HUES64 (cell line): ENCODE data around the gene PPP4R4.

Source experiments
- H3K27ac ChIP-seq: 2 replicates; pipeline ENCODE4 v1.7.0; 2013; ENCODE audit warnings: low read depth, low read length, inconsistent platforms
- H3K27me3 ChIP-seq: 2 replicates; pipeline ENCODE4 v1.6.1; 2013; ENCODE audit warnings: mild to moderate bottlenecking, low read length; ENCODE audit not compliant: insufficient read depth
- H3K36me3 ChIP-seq: 2 replicates; pipeline ENCODE4 v1.6.1; 2013; ENCODE audit warnings: mild to moderate bottlenecking, low read length; ENCODE audit not compliant: insufficient read depth
- H3K4me1 ChIP-seq: 2 replicates; pipeline ENCODE4 v1.6.1; 2013; ENCODE audit warnings: mild to moderate bottlenecking, low read length, moderate library complexity; ENCODE audit not compliant: insufficient read depth
- H3K4me3 ChIP-seq: 2 replicates; pipeline ENCODE4 v1.5.1; 2013; ENCODE audit warnings: mild to moderate bottlenecking, low read length, moderate library complexity
- H3K9ac ChIP-seq: 2 replicates; pipeline ENCODE4 v1.6.1; 2013; ENCODE audit warnings: mild to moderate bottlenecking, low read depth, low read length
- H3K9me3 ChIP-seq: 2 replicates; pipeline ENCODE4 v1.6.1; 2013; ENCODE audit warnings: low read depth, low read length; ENCODE audit not compliant: insufficient read depth
- WGBS: fragments of 150-250, 120-280 bp; methylation state at CpG from one replicate; pipeline ENCODE4 v1.1.7; 2013; ENCODE audit warnings: missing lambda C conversion rate; 5-methylcytosine and 5-hydroxymethylcytosine counted together

PPP4R4 gene

GRCh38 chr14:94132285-94132887, 41.7 kb upstream of the PPP4R4 start:
- WGBS = 19% methylated on average over 2 of the region's 4 CpGs
- Histone ChIP-seq H3K27ac (no peak overlapping the region), H3K9me3 (peaks cover 11% of the 10 kb centered on the region; the same call in 1 of the 2 replicates), H3K9ac (no peak overlapping the region), H3K27me3 (no peaks in the 10 kb centered on the region), H3K36me3 (no peaks in the 10 kb centered on the region), H3K4me1 (peaks cover 3% of the 10 kb centered on the region; the same call in 1 of the 2 replicates), H3K4me3 (no peak overlapping the region)

- H3K4me3 ChIP-seq = no peak overlapping the region
- no peaks in the 10 kb centered on the region for H3K36me3 ChIP-seq
- 77% methylated on average over 4 of the region's 4 CpGs for WGBS
- H3K4me1 ChIP-seq = peaks cover 14% of the 10 kb centered on the region
- H3K9me3 ChIP-seq = peaks cover 11% of the 10 kb centered on the region; the same call in 1 of the 2 replicates
- no peak overlapping the region for H3K9ac ChIP-seq
- no peak overlapping the region for H3K27ac ChIP-seq
- no peaks in the 10 kb centered on the region for H3K27me3 ChIP-seq
Observed at GRCh38 chr14:94135476-94135875, 38.6 kb upstream of the PPP4R4 start.

GRCh38 chr14:94136575-94137331, 37.4 kb upstream of the PPP4R4 start:
- Histone ChIP-seq H3K27ac (no peak overlapping the region), H3K36me3 (no peaks in the 10 kb centered on the region), H3K4me1 (peaks cover 14% of the 10 kb centered on the region), H3K9ac (no peak overlapping the region), H3K27me3 (no peaks in the 10 kb centered on the region), H3K4me3 (no peak overlapping the region), H3K9me3 (peaks cover 11% of the 10 kb centered on the region; the same call in 1 of the 2 replicates)
- 39% methylated on average over 18 of the region's 18 CpGs for WGBS

- H3K27me3 ChIP-seq = no peaks in the 10 kb centered on the region
- H3K4me3 ChIP-seq = no peak overlapping the region
- H3K9ac ChIP-seq = no peak overlapping the region
- no peak overlapping the region for H3K27ac ChIP-seq
- no peaks in the 10 kb centered on the region for H3K36me3 ChIP-seq
- WGBS = 90% methylated on average over 9 of the region's 9 CpGs
- H3K9me3 ChIP-seq = peaks cover 11% of the 10 kb centered on the region; the same call in 1 of the 2 replicates
- H3K4me1 ChIP-seq = peaks cover 14% of the 10 kb centered on the region
Observed at GRCh38 chr14:94138251-94138650, 35.9 kb upstream of the PPP4R4 start.

- Histone ChIP-seq H3K36me3 (no peaks in the 10 kb centered on the region), H3K27me3 (no peaks in the 10 kb centered on the region), H3K4me1 (peaks cover 14% of the 10 kb centered on the region), H3K9me3 (peaks cover 11% of the 10 kb centered on the region; the same call in 1 of the 2 replicates), H3K9ac (no peak overlapping the region), H3K27ac (no peak overlapping the region), H3K4me3 (no peak overlapping the region)
- WGBS = 52% methylated on average over 5 of the region's 5 CpGs
Observed at GRCh38 chr14:94139006-94139405, 35.1 kb upstream of the PPP4R4 start.

GRCh38 chr14:94139421-94139820, 34.7 kb upstream of the PPP4R4 start:
- Histone ChIP-seq H3K4me1 (peaks cover 14% of the 10 kb centered on the region), H3K27me3 (no peaks in the 10 kb centered on the region), H3K9ac (no peak overlapping the region), H3K27ac (no peak overlapping the region), H3K9me3 (peaks cover 11% of the 10 kb centered on the region; the same call in 1 of the 2 replicates), H3K4me3 (no peak overlapping the region), H3K36me3 (no peaks in the 10 kb centered on the region)
- WGBS = 75% methylated on average over 5 of the region's 5 CpGs

- Histone ChIP-seq H3K36me3 (no peaks in the 10 kb centered on the region), H3K9ac (no peak overlapping the region), H3K27ac (no peak overlapping the region), H3K27me3 (no peaks in the 10 kb centered on the region), H3K9me3 (no peaks in the 10 kb centered on the region), H3K4me1 (peaks cover 19% of the 10 kb centered on the region), H3K4me3 (no peak overlapping the region)
- WGBS = 86% methylated on average over 3 of the region's 3 CpGs
Observed at GRCh38 chr14:94142247-94142646, 31.9 kb upstream of the PPP4R4 start.

GRCh38 chr14:94142836-94143235, 31.3 kb upstream of the PPP4R4 start:
- no peak overlapping the region for H3K27ac ChIP-seq
- no peak overlapping the region for H3K4me3 ChIP-seq
- H3K36me3 ChIP-seq = no peaks in the 10 kb centered on the region
- no peak overlapping the region for H3K9ac ChIP-seq
- 80% methylated on average over 1 of the region's 1 CpG for WGBS
- no peaks in the 10 kb centered on the region for H3K9me3 ChIP-seq
- peaks cover 19% of the 10 kb centered on the region for H3K4me1 ChIP-seq
- no peaks in the 10 kb centered on the region for H3K27me3 ChIP-seq

GRCh38 chr14:94143239-94143638, 30.9 kb upstream of the PPP4R4 start:
- H3K27me3 ChIP-seq = no peaks in the 10 kb centered on the region
- H3K36me3 ChIP-seq = no peaks in the 10 kb centered on the region
- WGBS = 61% methylated on average over 3 of the region's 3 CpGs
- no peak overlapping the region for H3K4me3 ChIP-seq
- no peaks in the 10 kb centered on the region for H3K9me3 ChIP-seq
- peaks cover 19% of the 10 kb centered on the region for H3K4me1 ChIP-seq
- no peak overlapping the region for H3K9ac ChIP-seq
- H3K27ac ChIP-seq = no peak overlapping the region

GRCh38 chr14:94143711-94144110, 30.4 kb upstream of the PPP4R4 start:
- WGBS = 96% methylated on average over 4 of the region's 4 CpGs
- peaks cover 17% of the 10 kb centered on the region for H3K4me1 ChIP-seq
- no peaks in the 10 kb centered on the region for H3K27me3 ChIP-seq
- H3K4me3 ChIP-seq = no peak overlapping the region
- no peaks in the 10 kb centered on the region for H3K9me3 ChIP-seq
- no peak overlapping the region for H3K27ac ChIP-seq
- H3K36me3 ChIP-seq = no peaks in the 10 kb centered on the region
- H3K9ac ChIP-seq = no peak overlapping the region

- WGBS = 81% methylated on average over 1 of the region's 1 CpG
- no peak overlapping the region for H3K9ac ChIP-seq
Observed at GRCh38 chr14:94144765-94145164, 29.4 kb upstream of the PPP4R4 start.

More at GRCh38 chr14:94144765-94145164, 29.4 kb upstream of the PPP4R4 start:
- no peaks in the 10 kb centered on the region for H3K27me3 ChIP-seq
- no peaks in the 10 kb centered on the region for H3K9me3 ChIP-seq
- H3K4me1 ChIP-seq = peaks cover 7% of the 10 kb centered on the region
- peak overlapping the region; percentile 84; the same call in 1 of the 2 replicates for H3K27ac ChIP-seq
- H3K4me3 ChIP-seq = no peak overlapping the region
- no peaks in the 10 kb centered on the region for H3K36me3 ChIP-seq
